GM21381 (cell line): ENCODE data around the gene ZNF507.
"Not testable (repeated sequence)": the region's sequence is repeated elsewhere in the genome, so short reads cannot be mapped to it uniquely, and the experiment has no call there.

Experiments
- ATAC-seq: cut with Tn5 transposase; IDR thresholded peaks from one replicate; pipeline ENCODE4 v1.9.1; 2021; ENCODE audit warnings: mild to moderate bottlenecking, moderate library complexity; ENCODE audit not compliant: unreplicated experiment

ZNF507 gene

DNA sequence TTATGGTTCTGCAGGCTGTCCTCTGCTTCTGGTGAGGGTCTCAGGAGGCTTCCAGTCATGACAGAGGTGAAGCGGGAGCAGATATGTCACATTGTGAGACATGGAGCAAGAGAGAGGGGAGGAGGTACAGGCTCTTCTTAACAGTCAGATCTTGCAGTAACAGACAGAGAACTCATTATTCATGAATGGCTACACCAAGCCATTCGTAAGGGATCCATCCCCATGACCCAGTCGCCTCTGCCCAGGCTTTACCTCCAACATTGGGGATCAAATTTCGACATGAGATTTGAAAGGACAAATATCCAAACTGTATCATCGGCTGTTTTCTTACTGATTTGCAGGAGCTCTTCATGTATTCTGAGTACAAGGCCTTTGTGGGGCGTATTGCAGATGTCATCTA, 21.7 kb downstream of the ZNF507 start:
- ATAC-seq = no peak

DNA sequence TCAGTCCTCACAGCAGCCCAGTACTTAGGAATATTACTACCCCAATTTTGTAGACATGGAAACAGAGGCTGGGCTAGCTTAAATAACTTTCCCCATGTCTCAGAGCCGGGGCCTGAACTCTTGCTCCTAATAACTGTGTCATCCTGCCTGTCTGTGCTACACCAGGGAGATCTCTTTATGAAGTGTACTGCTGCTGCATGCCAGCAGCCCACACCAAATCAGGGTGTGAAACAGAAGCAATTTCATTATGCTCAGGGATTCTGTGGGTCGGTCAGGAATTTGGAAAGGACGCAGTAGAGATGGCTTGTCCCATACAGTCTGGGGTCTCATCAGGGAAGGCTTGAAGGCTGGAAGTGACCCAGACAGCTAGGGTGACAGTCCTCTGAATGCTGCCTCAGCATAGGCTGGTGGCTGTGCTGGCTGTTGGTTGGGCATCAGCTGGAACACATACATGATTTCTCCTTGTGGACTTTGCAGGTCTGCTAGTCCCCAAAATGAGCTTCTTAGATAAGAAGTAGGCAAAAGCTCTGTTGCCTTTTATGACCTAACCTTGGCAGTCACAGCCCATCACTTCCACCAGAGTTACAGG, 22.6 kb downstream of the ZNF507 start:
- ATAC-seq = no peak

DNA sequence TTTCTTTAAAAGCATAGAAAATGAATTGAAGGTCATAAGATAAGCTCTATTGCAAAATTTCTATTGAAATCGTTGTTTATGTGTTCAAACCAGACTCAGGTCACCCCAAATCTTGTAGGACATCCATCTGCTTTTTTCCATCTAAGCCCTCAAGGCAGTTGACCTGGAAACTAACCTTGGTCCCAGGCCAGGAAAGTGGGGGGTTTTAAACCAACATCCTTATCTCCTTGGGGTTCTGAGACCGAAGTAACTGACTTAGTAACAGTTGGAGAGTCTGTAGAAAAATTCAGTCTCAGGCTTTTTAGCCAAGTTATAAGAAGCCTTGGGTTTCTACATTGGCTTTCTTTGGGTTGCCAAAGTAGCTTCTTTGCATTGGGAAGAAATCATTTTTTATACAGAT, 23.4 kb downstream of the ZNF507 start:
- no peak for ATAC-seq

DNA sequence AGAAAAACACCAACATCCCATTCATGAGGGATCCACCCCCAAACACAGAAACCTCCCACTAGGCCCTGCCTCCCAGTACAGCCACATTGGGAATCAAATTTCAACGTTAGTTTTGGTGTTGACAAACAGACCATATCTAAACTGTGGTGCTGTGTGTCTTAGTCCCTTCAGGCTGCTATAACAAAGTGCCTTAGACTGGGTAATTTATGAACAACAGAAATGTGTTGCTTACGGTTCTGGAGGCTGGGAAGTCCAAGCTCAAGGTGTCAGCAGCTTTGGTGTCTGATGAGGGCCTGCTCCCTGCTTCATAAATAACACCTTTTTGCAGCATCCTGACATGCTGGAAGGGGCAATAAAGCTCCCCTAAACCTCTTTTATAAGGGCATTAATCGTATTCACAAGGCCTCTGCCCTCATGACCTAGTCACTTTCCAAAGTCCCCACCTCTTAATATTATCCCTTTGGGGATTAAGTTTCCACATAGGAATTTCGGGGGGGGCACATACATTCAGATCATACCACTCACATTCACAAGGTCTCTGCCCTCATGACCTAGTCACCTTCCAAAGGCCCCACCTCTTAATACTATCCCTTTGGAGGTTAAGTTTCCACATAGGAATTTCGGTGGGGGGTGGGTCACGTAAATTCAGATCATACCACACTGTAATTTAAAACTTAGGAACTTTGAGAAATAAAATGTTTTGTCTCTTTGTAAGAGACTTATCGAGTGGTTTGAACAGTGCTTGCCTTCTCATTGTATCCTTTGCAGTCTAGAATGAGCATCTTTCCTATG, 27.5 kb downstream of the ZNF507 start:
- no peak for ATAC-seq

DNA sequence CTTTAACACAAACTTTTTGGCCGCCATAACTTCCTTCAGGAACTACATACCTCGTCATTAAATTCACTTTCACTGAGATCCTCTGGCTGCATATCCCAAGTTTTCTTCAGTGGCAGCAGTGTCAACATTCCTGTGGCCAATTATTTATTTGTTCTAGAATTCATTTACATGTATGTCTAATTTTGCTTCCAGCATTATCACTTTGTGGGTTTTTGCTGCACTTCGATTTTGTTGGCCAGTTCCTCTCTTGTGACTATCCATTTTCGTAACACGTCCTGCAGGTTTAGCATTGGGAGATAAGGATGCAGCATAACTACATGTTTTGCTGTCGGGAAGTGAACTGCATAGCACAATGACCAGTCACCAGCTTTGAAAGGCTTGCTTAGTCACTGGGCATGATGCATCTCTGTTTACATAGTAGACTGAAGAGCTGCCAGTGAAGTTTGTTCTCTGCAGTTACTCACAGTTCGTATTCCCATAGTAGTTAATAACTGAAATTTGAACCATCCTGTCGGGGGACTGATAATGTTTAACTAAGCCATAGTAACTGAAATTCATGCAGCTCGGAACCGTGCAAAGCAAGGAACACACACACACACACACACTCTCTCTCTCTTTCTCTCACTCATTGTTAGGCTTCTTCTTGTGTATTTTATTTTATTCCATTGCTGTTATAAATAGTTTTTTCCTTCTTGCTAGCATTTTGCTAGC, 28.3 kb downstream of the ZNF507 start:
- no peak for ATAC-seq

DNA sequence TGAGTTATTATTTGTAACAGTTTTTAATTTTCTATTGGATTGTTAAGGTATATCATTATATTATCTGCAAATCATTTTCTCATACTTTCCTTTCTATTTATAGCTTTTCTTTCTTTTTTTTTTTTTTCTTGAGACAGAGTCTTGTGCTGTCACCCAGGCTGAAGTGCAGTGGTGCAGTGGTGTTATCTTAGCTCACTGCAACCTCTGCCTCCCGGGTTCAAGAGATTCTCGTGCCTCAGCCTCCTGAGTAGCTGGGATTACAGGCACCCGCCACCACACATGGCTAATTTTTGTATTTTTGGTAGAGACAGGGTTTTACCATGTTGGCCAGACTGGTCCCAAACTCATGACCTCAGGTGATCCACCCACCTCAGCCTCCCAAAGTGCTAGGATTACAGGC, 29.0 kb downstream of the ZNF507 start:
- ATAC-seq = not testable (repeated sequence)

DNA sequence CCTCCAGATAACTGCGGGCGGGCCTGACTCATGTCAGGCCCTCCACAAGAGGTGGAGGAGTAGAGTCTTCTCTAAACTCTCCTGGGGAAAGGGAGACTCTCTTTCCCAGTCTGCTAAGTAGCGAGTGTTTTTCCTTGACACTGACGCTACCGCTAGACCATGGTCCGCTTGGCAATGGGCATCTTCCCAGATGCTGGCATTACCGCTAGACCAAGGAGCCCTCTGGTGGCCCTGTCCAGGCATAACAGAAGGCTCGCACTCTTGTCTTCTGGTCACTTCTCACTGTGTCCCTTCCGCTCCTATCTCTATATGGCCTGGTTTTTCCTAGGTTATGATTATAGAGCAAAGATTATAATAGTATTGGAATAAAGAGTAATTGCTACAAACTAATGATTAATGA, 31.7 kb downstream of the ZNF507 start:
- ATAC-seq = not testable (repeated sequence)

DNA sequence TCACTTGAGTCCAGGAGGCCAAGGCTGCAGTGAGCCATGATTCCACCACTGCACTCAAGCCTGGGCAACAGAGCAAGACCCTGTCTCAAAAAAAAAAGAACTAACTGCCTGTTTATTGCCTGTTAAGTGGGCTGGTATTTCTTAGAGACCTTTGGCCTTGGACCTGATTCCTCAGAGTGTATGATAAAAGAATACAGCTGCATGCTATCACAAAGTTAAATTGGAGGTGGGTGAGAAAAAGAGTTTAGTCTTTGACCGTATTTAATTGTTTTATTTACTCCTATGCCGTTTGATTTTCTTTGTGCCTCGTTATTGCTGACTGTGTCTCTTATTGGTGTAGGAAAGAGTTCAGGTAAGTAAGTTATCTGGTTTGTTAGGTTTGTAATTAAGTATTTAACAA, 34.9 kb downstream of the ZNF507 start:
- no peak for ATAC-seq

DNA sequence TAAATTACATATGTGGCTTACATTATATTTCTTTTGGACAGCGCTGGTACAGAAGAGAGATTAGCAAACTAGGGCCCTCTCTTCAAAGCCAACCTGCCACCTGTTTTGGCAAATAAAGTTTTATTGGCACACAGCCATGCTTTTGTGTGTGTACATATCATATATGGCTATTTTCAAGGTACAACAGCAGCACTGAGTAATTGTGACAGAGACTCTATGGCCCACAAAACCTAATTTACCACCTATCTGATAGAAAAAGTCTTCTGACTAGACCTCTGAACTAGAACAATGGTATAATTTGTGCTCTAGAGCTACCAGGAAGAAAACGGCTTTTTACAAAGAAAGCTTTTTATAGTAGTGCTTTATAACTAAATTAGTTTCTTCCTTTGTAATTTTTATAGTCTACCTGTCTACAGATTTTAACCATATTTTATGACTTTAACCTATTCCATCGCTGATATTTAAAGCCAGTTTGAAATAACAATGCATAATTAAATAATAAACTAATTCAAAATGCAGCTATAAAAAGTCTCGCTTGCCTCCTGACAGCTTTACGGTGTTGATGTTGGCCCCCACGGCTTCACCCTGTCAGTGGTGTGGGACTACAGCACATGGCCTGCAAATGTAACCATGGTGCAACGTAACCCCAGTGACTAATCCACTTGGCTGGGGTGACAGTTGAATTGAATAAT, 42.4 kb downstream of the ZNF507 start:
- ATAC-seq = no peak

DNA sequence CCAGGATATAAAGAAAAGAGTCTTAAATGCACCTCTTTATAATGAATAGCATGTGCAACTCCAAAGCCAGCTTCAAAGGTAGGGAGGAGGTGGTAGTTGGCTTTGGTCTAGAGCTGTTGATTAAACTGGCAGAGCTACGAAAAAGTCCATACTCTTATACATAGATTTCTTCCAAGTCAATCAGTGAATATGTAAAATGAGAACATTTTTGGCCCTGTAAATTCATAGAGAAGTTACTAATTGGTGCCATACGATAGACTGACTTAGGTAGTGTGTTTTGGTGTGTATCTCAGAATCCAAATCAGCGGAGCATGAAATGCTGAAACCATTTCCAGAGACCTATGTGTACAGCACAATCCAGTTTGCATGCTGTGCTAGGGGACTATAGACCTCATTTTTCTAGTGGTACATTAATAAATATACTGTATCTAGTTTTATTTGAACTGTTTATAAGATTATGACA, 43.0 kb downstream of the ZNF507 start:
- ATAC-seq = no peak

DNA sequence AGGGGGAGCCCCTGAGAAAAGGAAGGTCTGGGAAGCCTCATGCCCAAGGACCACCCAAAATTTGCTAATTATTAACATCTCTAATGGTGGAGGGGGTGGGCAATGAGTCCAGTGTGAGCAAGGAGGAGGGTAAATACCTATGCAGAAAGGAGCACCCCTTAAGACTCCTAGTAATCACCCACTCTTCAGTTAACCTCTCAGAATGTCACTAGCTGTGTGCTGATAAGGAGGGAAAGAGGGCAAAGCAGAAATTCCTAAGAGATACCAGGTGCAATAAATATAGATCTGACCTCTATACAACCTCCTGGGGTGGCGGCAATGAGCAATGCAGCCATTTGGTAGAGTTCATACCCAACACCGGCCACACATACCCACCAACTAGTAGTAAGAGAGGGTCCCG, 47.5 kb downstream of the ZNF507 start:
- ATAC-seq = no peak

DNA sequence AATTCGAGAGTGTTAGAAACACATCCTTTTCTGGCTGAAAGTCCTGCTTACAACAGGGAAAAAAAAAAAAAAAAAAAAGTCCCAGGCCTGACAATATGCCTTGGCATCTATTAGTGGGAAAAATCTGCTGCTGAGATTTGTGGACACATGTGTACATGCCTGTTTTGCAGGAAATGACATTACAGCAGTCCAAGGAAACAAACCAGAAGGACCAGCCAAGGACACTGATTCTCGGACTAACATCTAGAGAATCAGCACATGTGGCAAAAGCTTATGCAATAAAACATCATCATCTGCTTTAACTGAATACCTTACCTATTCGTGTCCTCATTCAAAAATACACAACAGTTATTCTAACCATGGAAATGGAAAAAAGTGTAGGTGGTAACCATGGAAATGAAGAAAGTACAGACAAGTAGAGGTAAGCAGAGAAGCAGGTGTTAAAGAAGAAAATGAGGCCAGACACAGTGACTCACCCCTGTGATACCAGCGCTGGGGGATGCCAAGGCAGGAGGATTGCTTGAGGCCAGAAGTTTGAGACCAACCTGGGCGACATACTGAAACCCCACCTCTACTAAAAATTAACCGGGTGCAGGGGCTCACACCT, 50.7 kb downstream of the ZNF507 start:
- ATAC-seq = no peak

DNA sequence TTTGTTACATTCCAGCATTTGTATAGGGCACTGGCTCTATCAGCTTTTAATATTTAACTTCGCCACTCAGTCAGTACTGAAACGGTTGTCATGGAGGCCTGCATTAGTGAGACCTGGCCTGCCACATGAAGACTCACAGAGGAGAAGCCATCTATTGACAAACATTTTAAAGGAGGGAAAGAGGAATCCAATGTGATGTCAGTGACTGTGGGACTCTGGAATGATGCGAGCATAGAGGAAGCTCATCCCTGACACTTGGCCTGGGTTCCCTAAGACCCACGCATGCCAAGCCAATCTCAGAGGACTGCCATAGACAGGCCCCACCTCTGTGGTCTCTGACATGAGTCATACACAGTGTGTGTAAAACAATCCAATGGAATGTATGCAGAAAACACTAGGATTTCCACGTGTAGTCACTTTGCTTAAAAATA, 52.3 kb downstream of the ZNF507 start:
- ATAC-seq = no peak

DNA sequence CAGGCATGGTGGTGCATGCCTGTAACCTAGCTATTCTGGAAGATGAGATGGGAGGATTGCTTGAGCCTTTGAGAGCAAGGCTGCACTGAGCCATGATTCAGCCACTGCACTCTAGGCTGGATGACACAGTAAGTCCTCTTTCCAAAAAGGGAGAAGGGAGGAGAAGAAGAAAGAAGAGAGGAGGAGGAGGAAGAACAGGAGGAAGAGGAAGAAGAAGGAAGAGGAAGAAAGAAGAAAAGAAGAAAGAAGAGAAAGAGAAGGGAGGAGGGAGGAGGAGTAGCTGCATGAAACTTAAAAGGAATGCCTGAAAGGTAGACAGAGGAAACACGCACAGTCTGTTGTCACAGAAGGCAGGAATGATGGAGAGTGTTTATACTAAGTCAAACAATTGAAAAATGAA, 56.6 kb downstream of the ZNF507 start:
- no peak for ATAC-seq

DNA sequence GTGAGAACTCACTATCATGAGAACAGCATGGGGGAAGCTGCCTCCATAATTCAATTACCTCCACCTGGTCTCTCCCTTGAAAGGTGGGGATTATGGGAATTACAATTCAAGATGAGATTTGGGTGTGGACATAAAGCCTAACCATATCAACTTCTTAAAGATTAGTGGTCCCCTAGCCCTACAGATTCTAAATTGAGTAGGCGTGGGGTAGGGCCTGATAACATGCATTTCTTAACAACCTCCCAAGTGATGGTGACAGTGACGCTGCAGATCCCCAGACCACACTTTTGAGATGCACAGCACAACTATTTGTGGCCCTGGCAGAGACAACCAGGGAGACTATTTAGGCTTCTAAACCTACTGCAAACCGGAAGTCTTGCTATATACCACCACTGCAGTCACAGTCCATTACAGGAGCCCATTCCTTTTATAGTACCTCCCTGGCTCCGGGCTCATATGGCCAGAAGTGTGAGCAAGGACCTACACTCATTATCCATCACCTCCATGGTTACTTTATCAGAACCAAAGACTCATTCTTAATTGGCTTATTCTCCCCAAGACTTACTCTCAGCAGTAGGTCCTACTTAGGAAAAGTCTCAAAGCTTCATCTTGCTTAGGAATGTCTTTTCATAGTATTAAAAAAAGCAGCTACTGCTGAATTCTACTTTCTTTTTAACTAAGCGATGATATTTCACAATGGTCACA, 58.0 kb downstream of the ZNF507 start:
- no peak for ATAC-seq

DNA sequence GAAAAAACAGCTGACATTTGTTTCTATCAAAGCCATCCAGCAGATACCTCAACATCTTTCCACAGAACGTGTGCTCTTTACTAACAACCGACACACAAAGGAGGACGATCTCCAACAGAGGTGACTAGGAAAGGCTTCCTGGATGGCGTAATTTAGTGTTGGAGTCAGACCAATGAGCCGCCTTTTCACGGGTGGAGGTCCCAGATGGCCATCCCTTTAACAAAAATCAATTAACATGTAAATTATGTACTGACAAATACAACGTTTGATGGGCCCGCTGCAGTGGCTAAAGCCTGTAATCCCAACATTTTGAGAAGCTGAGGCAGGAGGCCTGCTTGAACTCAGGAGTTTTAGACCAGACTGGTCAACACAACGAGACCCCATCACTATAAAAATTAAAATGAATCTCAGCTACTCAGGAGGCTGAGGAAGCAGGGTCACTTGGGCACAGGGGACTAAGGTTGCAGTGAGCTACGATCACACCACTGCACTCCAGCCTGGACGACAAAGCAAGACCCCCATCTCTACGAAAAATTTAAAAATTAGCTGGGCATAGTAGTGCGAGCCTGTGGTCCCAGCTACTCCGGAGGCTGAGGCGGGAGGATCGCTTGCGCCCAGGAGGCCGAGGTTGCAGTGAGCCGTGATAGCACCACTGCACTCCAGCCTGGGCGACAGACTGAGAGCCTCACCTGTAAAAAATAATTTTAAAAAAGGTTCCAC, 59.0 kb downstream of the ZNF507 start:
- ATAC-seq = no peak

DNA sequence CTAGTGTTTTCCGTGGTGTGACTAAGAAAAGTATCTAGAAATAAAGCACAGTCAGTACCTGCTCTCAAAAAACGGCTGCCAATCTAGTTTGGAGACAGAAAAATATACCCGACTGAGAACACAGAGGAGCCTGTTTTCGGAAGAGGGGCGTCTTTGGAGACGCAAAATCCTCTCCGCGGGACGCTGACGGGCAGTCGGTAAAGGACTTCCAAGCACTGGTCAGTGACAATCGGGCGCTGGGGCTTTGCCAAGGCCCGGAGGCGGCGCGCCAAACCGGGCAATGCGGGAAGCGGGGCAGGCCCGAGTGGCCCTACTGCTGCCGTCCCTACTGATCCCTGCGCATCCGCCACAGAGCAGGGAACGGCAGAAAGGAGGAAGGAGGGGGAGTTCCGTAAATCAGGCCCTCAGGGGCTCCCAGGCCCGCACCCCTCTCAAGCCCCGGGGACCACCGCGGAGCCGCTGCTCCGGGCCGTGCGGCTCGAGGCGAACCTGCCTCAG, 59.6 kb downstream of the ZNF507 start:
- ATAC-seq = no peak

DNA sequence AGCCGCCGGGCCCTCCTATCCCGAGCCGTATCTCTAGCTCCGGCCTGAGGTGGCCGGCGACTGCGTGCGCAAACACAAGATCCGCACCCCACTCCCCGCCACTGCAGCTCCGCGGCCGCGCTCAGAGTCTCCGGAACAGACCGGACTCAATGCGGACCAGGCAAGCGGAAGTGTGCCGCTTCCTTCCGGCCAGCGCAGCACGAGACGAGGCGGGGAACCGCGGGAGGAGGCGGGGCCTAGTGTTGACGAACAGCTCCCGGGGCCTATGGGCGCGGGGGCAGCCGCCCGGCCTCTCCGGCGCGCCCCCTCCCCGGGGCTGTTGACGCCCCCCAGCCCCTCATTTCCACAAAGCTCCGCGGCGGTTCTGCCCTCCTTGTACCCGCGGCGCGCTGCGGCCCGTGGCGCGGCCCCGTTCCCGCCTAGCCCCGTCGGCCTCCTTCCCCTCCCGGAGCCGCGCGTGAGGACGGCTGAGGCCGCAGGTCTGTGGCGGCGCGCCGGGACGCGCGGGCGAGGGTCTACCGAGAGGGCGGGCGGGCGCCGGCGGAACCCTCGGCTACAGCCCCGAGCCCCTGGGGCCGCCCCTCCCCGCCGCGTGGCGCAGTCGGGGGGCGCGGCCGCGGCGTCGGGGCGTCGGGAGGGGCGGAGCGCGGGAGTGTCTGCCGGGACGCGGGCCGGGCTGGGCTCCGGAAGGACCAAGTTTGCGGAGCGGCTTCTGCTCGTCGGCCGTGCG, 60.2 kb downstream of the ZNF507 start, which contains the start of gene DPY19L3:
DPY19L3 (plus strand) TSS at position 340 of the 730 bp plus-strand sequence. CDS start 2,484 bp downstream, outside the sequence.
- ATAC-seq = peak; percentile 97
